ENCODE measurements around the gene TXNDC11. TPM values are rescaled to one million over a fixed set of nuclear protein-coding genes. Genes with fewer than 3 reads are reported as not detected.

The TXNDC11 gene
- total RNA-seq, 1 donor from 2014 or later, result 99.2 TPM

DNA sequence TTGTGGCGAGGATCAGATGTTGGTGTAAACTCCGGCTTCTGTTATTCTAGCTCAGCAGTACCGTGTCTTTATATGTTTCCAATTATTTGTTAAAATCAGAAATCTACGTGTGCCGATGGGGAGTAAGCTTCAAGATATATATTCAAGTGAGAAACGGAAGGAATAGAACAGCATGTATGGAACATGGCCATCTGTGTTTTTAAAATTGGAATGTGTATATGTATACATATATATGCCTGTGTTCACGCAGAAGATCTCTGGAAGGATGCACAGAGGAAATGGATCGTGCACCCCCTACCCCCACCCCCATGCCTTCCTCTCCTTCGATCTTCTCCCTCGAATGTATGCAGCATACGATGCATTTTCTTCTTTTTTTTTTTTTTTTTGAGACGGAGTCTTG, 82.1 kb downstream of the TXNDC11 start:
- Histone ChIP-seq H3K4me3 (no peak overlapping the region), H3K4me1 (no peaks in the 10 kb centered on the region), H3K27me3 (no peaks in the 10 kb centered on the region), H3K9me3 (no peaks in the 10 kb centered on the region), H3K27ac (no peak overlapping the region), H3K36me3 (no peaks in the 10 kb centered on the region)
- ATAC-seq (no peak), DNase-seq (no peak)
- intact Hi-C loops (cut with DNase I), result no loop called here
- TF ChIP-seq CTCF (IDR thresholded peaks at IDR 0.05), result no peak

DNA sequence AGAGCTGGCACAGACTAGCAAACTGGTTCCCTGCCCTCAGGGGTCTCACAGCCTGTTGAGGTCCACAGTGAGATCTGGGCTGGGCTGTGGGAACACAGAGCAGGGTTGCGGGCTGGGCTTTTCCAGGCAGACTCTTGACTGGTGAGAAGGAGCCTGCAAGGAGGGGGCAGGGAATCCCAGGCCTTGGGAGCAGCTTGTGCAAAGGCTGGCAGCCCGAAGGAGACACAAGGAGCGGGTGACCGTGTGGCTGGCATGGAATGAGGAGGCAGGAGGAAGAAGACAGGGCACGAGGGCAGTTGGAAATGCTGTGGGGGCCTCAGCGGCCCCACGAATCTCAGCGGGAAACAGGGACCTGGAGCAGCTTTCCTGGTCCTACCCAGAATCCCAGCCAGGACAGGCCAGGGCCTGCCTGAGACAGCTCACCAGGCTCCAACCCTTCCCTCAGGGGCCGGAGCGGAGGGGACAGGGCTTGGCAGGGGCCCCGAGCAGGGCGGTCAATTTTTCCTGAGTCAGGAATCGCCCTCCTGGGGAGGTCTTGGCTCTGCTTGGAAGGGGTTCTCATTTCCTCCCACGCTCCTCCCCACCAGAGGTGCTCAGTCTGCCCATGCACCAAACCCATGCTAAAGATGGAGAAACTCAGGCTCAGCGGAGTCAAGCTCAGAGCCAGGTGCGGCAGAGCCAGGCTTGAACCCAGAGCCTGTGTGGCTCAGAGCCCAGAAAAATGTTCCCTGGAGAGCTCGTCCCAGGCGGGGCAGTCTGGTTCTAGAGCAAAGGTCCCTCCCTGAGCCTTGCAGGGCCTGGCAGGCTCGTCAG, 83.6 kb downstream of the TXNDC11 start:
- Histone ChIP-seq H3K27me3 (no peaks in the 10 kb centered on the region), H3K4me1 (no peaks in the 10 kb centered on the region), H3K9me3 (no peaks in the 10 kb centered on the region), H3K36me3 (no peaks in the 10 kb centered on the region), H3K27ac (no peak overlapping the region), H3K4me3 (no peak overlapping the region)
- DNase-seq, result no peak
- ATAC-seq, result peak; percentile 56
- TF ChIP-seq CTCF (IDR thresholded peaks at IDR 0.05), result no peak
- intact Hi-C loops (cut with DNase I), result loop anchor here (10.0 kb wide), 1 partner anchor 264 kb away; no protein-coding TSS in a partner anchor

DNA sequence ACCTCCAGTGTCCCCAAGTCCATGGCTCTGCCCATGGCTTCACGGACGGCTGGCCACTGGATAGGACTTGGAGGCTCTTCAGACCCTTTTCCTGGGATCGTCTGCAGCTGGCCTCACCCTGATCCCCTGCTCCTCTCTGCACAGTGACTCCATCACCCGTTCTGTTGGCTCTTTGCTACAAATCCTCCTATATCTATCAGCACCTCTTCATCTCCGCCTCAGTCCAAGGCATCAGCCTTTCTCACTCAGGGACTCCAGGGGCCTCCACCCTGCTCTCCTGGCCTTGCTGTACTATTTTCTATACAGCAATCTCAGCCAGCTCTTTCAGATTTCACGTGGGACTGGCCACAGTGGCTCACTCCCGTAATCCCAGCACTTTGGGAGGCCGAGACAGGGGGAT, 85.1 kb downstream of the TXNDC11 start:
- Histone ChIP-seq H3K4me3 (no peak overlapping the region), H3K36me3 (no peaks in the 10 kb centered on the region), H3K27ac (no peak overlapping the region), H3K27me3 (no peaks in the 10 kb centered on the region), H3K9me3 (no peaks in the 10 kb centered on the region), H3K4me1 (no peaks in the 10 kb centered on the region)
- intact Hi-C loops (cut with DNase I), result loop anchor here (10.0 kb wide), 1 partner anchor 263 kb away; no protein-coding TSS in a partner anchor
- no peak for DNase-seq
- ATAC-seq, result no peak
- TF ChIP-seq CTCF (IDR thresholded peaks at IDR 0.05), result no peak

GRCh38 chr16:11655655-11656054, 87.0 kb downstream of the TXNDC11 start:
- H3K9me3 ChIP-seq, result no peaks in the 10 kb centered on the region
- H3K27ac ChIP-seq, result no peak overlapping the region
- H3K36me3 ChIP-seq, result no peaks in the 10 kb centered on the region
- TF ChIP-seq CTCF (IDR thresholded peaks at IDR 0.05), result no peak
- intact Hi-C loops (cut with DNase I), result loop anchor here (10.0 kb wide), 1 partner anchor 261 kb away; no protein-coding TSS in a partner anchor
- DNase-seq (no peak), ATAC-seq (no peak)
- H3K4me3 ChIP-seq, result no peak overlapping the region
- H3K27me3 ChIP-seq, result no peaks in the 10 kb centered on the region
- H3K4me1 ChIP-seq, result no peaks in the 10 kb centered on the region

GRCh38 chr16:11651796-11652195, 90.9 kb downstream of the TXNDC11 start:
- DNase-seq (no peak), ATAC-seq (no peak)
- Histone ChIP-seq H3K27ac (no peak overlapping the region), H3K27me3 (no peaks in the 10 kb centered on the region), H3K4me1 (no peaks in the 10 kb centered on the region), H3K9me3 (no peaks in the 10 kb centered on the region), H3K36me3 (no peaks in the 10 kb centered on the region), H3K4me3 (no peak overlapping the region)
- no peak for TF ChIP-seq CTCF (IDR thresholded peaks at IDR 0.05)
- intact Hi-C loops (cut with DNase I), result loop anchor here (10.0 kb wide), 1 partner anchor 257 kb away; no protein-coding TSS in a partner anchor

Data from upper lobe of right lung (tissue), 1 donor.